Activated CD4-positive, CD25-positive, alpha-beta regulatory T cell (primary cell): ENCODE measurements around the gene OR10AD1.
"Not testable (repeated sequence)": the region's sequence is repeated elsewhere in the genome, so short reads cannot be mapped to it uniquely, and the experiment has no call there.

ENCODE experiments used
- DNase-seq, 4 experiments: peaks; one replicate each; lab custom pipeline; 2025; lab: John Stamatoyannopoulos, UW

OR10AD1 gene, protein sequence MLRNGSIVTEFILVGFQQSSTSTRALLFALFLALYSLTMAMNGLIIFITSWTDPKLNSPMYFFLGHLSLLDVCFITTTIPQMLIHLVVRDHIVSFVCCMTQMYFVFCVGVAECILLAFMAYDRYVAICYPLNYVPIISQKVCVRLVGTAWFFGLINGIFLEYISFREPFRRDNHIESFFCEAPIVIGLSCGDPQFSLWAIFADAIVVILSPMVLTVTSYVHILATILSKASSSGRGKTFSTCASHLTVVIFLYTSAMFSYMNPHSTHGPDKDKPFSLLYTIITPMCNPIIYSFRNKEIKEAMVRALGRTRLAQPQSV

DNA sequence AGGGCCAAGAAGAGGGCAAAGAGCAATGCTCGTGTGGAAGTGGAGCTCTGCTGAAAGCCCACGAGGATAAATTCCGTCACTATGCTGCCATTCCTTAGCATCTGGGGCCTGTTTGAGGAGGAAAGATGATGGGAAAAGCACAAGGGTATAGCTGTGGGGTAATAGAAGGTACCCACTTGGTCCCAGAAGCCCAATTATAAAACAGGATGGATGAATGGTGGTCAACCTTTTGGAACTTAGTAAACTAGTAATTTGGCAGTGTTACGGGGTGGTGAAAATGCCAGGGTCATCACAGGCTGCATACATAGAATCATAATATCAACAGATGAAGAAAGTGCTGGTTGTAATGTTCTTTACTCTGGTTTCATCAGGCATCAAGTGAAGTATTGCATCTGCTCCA lies at the start of gene OR10AD1:
Gene OR10AD1, minus strand, starts transcription at position 101 of the 400 bp plus-strand sequence. Its CDS starts 0 bp downstream, at position 101.
- no peak for DNase-seq

DNA sequence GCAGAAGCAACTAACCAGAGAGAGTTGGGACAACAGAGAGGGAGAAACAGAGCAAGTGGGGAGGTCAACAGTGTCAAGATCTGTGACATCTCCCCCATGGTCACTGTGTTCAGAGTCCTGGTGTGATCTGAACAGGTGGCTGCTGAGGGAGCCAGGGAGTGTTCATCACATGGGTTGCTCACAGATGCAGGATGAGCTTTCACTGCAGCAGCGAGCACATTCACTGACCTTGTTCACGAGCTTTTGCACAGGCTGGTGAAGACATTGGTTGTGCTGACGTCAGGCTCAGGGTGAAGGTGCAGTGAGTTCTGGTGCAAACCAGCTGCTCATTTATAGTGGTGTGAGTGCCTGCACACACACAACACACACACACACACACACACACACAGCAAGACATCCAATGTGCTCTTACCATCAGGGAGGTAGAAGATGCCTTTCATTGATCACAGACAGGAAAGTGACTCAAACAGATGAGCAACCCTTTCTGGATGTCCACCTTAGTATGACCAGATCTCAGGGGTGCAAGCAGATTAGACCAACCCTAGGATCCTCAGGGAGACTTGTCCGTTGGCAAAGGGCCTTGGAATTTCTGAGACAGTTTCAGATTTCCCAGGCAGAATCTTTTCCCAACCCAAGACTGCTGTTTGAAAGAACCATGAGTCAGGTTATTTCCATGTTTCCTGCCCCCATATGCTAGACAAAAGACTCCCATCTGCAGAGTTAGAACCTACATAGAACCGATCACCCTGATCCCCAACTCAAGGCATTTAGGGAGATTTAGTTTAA lies 44.3 kb upstream of the OR10AD1 start:
- DNase-seq, result no peak

DNA sequence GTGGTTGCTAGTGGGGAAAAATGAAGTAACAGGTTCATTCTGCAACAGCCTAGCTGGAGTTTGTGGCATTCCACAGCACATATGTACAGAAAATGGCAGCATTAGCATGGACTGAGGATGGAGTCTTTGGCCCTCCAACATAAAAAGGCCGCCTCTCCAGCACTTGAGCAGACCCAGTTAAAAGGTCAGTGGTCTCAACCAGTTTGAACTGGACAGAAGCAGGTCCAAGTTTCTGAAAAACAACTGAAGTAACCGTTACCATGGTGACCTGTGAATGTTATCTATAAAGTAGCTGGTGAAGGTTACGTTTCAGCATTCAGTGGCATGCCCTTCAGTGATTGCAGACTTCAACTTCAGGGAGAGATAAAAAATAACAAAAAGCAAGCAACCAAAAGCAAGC lies 34.1 kb upstream of the OR10AD1 start:
- DNase-seq, result no peak

DNA sequence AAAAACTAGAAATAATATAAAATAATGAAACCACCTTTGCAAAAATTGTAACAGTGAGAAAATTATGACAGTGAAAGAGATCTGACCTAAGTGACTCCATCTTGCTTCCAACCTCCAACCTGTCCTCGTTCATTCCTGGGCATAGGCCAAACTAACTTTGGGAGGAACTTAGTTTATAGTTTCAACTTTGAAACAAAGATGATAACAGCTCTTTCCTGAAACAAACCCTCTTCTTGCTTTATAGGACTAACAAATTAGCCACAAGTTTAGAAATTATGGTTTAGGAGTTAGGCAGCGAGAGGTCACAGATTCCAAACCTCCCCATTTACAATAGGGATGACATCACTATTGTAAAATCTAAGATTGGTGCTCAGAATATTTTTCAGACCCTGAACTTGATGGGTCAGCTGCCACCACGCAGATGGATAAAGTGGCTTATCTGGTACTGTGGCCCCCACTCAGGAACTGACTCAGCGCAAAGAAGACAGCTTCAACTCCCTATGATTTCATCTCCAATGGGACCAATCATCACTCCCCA lies 32.8 kb upstream of the OR10AD1 start:
- no peak for DNase-seq

DNA sequence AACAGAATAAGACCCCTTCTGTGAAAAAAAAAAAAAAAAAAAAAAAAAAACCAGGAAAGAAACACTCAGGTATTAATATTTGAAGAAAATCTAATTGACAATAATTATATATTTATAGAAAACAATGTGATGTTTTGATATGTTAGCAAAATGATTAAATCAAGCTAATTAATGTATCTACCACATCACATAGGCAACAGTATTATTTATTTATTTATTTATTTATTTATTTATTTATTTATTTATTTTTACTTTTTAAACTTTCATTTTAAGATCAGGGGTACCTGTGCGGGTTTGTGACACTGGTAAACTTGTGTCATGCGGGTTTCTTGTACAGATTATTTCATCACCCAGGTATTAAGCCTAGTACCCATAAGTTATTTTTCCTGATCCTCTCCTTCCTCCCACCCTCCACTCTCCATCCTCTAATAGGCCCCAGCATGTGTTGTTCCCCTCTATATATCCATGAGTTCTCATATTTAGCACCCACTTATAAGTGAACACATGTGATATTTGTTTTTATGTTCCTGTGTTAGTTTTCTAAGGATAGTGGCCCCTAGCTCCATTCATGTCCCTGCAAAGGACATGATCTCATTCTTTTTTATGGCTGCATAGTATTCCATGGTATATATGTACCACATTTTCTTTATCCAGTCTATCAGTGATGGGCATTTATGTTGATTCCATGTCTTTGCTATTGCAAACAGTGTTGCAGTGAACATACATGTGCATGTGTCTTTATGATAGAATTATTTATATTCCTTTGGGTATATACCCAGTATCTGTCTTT lies 28.3 kb upstream of the OR10AD1 start:
- DNase-seq, result not testable (repeated sequence)

DNA sequence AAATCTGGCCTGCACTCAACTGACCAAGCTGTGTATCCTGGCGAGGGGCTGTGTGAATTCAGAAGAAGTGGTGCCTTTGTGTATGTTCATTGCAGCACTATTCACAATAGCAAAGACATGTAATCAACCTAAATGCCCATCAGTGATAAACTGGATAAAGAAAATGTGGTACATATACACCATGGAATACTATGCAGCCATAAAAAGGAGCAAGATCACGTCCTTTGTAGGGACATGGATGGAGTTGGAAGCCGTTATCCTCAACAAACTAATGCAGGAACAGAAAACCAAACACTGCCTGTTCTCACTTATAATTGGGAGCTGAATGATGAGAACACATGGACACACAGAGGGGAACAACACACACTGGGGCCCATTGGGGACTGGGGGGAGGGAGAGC lies 21.4 kb upstream of the OR10AD1 start:
- DNase-seq, result not testable (repeated sequence)

DNA sequence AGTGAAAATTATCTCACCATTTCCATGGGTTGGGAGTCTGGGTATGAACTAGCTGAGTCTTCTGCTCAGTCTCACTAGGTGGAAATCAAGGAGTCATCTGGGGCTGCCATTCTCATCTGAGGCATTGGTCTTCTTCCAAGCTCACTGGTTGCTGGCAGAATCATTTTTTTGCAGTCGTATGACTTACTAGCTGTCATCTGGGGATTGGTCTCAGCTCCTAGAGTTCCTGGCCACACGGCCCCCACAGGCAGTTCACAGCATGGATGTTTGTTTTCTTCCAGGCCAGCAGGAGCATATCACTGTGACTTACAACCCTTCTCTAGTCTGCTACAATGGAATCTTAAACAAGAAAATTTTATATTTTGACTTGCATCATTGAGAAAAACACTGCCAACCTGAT lies 18.6 kb upstream of the OR10AD1 start:
- no peak for DNase-seq

DNA sequence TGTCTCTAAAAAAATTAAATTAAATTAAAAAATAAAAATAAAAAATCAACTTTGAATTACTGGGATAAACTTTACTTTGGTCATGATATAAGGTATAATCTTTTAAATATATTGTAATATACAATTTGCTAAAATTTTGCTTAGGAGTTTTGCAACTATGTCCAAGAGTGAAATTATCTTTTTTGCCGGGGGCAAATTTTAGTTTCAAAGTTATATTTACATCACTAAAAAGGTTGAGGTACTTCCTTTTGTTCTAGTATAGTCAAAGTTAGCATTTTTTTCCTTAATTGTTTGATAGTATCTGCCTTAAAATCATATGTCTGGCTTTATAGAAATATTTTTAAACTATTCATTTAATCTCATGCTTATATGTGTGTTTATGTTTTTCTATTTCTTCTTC lies 17.6 kb upstream of the OR10AD1 start:
- DNase-seq, result no peak

DNA sequence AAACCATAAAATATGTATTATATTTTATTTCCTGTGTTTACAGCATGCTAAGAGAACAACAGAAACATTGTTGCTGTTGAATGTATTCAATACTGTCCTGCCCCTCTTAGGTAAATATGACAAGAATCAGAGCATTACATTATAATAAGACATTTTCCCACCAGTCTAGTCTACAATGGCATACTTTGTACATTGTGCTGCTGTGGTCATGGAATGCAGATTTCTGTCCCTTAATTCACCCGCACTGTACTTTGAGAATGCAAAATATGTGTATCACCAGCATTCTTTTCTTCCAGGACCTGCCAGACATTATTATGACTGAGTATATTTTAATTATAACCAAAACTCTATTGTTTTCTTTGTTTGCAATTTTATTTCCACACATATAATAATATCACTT lies 16.5 kb upstream of the OR10AD1 start:
- DNase-seq, result no peak

DNA sequence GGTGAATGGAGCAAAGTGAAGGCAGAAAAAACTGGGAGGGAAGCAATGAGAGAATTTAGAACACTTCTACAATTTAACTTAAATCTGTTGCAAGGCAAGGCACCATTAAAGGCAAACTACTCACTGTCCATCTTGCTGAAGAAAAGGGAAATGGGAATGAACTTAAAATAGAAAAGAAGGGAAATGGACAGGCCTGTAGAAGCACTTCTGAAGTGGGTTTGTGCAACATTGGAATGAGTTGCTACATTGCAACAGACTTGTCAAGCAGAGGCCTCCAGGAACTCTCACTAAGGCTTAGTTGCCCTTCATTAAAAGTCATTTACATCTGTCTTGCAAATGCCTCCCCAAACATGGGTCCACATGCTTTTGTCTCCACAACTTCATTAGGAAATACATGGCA lies 13.7 kb upstream of the OR10AD1 start:
- no peak for DNase-seq

DNA sequence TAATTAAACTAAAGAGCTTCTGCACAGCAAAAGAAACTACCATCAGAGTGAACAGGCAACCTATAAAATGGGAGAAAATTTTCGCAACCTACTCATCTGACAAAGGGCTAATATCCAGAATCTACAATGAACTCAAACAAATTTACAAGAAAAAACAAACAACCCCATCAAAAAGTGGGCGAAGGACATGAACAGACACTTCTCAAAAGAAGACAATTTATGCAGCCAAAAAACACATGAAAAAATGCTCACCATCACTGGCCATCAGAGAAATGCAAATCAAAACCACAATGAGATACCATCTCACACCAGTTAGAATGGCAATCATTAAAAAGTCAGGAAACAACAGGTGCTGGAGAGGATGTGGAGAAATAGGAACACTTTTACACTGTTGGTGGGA lies 6.4 kb upstream of the OR10AD1 start:
- DNase-seq, result not testable (repeated sequence)

DNA sequence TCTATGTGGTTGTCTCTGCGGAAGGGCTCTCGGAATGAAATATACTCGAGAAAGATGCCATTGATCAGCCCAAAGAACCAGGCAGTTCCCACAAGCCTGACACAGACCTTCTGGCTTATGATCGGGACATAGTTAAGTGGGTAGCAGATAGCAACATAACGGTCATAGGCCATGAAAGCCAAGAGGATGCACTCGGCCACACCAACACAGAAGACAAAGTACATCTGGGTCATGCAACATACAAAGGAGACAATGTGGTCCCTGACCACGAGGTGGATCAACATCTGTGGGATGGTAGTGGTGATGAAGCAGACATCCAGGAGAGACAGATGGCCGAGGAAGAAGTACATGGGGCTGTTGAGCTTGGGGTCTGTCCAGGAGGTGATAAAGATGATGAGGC lies 326 bp downstream of the OR10AD1 start:
- DNase-seq, result no peak

DNA sequence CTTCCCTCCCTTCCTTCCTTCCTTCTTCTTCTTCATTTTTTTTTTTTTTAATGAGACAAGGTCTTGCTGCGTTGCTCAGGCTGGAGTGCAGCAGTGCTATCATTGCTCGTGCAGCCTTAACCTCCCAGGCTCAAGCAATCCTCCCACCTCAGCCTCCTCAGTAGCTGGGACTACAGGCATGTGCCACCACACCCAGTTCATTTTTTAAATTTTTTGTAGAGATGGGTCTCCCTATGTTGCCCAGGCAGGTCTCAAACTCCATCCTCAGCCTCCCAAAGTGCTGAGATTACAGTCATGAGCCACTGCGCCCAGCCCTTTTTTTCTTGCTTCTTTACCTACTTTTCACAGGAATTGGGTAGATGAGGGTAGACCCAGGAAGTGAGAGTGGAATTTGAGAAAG lies 1.6 kb downstream of the OR10AD1 start:
- DNase-seq, result no peak

DNA sequence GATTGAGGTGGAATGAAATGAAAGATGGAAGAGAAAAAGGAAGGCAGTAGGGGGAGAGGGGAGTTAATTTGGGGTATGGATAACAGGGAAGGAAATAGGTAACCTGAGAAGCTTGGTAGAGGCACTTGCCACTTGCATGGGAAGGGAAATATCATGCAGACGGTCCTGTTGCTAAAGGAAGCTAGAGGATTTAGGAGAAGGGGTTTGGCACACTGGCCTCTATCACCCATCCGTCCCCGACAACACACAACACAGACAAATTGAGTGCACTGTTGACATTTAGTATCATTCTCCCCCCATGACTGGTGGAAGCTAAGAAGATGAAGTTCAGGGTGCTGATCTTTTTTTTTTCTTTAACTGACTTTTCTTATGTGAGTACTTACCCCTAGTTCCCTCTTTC lies 2.0 kb downstream of the OR10AD1 start:
- DNase-seq, result no peak

DNA sequence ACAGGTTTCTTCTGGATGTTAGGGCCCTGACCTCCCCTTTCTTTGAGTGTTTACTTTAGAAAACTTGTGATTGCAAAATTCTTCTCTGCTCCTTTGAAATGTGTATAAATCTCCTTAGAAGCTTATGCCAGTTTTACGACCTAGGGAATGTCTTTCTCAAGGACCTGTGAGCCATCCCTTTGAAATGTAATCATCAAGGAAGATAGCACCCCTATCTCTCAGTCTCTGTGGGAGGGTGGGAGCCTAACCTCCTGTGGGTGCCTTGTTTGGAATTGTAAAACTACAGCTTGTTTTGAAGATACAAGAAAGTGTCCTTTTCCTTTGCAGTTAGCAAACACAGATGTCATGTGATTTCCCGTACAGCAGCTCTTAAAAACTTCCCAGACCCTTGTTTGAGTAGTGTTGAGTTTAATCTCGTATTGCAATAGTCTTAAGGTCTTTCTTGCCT lies 3.3 kb downstream of the OR10AD1 start:
- no peak for DNase-seq

DNA sequence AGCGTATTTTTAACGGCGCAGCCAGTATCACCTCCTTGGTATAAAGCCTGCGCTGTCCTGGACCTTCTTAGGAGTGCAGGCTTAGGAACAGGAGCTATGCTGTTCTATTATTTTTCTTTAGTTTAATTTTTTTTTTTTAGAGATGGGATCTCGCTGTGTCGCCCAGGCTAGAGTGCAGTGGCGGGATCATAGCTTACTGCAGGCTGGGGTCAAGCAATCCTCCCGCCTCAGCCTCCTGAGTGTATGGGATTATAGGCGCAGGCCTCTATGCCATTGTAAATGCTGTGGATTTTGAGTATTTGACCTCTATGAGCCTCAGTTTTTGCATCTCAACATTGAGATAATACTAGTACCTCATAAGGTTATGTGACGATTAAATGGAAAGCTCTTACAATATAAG lies 4.1 kb downstream of the OR10AD1 start:
- no peak for DNase-seq

DNA sequence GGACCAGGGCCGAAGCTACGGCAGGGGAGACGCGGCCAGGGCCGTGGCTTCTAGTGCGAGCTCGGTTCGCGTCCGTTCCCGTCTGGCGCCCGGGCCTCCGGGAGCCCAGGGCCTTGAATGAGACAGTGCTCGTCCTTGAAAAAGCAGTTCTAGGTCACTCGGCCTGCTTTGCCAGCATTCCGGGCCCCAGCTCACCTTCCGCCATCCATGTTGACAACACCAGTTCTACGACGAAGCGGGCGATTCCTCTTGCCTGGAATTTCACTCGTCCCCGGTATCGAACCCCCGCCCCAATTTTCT lies 4.5 kb downstream of the OR10AD1 start:
- DNase-seq, result peak in 2 of 4 experiments; percentile 24 to 29

DNA sequence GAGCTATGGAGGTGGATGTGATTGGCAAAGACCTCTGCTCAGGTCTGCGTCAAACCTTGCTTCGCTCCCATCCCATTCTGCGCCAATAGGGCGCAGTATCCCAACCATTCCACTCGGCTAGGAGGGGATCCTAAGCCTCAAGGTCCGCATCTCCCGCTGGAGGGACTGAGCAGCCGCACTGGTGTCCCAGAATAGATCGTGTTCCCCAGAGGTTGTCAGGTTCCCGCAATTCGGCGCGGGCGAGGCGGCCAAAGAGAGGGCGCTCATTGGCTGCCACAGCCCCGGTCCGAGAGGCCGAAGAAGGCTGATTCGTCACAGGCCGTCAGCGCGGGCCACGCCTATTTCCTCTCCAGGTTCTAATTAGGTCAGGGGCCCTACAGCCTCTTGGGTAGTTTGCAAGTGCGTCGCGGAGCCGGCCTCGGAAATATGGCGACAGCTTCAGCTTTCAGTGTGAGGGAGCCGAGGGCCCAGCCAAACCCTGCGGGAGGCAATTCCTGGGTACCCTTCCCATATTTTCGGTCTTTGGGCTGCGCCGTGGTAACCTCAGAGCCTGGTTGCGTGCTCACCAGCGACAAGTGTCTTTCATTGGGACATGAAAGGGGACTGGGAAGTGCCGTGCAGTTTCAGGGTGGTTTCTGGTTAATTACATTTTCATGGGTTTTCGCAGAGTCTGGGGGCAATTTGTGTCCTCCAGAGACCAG lies 5.0 kb downstream of the OR10AD1 start:
- peak; percentile 71 to 77 (median 74) for DNase-seq

DNA sequence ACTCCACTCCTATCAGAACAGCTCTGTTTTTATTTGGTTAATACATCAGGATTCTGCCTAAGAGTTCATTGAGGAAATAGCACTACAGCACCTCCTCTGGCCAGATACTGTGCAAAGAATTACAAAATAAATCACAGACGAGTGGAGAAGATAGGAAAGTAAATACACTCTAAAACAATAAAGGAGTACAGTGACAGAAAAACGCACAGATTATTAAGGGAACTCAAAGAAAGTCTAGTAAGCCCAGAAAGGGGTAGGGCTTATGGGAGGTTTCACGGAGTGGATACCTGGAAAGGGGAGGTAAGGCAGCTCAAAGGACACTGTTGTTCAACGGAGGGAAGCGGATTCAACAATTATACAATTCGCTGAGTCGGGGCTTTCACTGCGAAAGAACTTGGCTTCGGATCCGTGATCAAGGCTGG lies 5.5 kb downstream of the OR10AD1 start:
- DNase-seq, result no peak

DNA sequence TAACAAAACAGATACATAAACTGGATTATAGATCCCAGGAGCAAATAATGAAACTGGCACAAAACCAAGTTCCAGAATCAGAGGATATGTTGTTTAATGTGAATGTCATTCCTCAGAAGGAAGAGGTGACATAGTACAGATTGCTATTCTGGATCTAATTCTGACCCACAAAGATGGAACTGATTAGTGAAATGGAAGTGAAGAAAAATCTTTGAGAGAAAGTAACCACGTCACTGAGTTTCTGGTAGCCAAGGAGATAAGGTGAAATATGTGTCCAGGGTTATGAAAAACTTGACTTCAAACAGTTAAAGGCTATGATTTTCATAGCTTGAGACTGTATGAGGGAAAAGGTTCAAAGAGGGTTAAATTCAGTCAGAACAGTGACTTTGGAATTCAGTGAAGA lies 8.3 kb downstream of the OR10AD1 start:
- no peak for DNase-seq

DNA sequence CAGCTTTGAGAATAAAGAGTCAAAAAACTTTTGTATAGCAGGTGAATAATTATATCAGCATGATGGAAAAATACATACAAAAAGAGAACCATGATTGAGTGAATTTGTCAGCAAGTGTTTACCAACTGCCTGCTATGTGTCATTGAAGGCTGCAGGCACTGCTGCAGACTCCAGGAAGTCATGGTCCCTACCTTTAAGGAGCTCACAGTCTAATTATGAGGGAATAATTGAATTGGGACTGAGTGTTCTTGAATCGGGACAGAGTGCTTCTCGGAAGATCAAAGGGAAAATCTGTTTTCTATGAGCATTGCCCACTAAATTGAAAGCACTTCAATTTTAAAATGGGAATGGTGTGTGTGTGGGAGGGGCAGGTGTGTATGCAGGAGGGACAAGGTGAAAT lies 9.5 kb downstream of the OR10AD1 start:
- DNase-seq, result no peak

DNA sequence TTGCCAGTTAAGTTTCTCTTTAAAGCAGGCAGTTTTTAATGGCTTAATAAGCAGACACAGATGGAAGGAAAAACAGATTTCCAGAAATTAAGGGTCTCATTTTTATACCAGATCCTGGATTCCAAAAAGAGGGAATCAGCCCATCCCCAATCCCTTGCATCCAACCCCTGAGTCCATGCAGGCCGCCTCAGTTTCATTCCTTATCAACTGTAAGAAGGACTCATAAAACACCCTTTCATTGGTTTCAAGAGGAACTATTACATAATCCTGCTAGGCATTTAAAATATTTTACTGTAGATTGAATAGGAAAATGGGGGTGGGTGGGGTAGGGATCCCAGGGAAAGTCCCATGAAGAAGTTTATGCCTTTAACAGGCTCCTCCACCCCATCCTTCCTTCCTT lies 10.2 kb downstream of the OR10AD1 start:
- DNase-seq, result no peak
